NT2/D1 (cell line): ENCODE data around the gene TIAM2.

ENCODE experiments used
- SUZ12 ChIP-seq: IDR thresholded peaks from 2 replicates; pipeline ENCODE4 v1.6.1; 2011; ENCODE audit not compliant: insufficient read length, insufficient read depth; ENCODE audit errors: extremely low read depth
- YY1 ChIP-seq: IDR thresholded peaks from 2 replicates; pipeline ENCODE4 v1.6.1; 2011; ENCODE audit not compliant: insufficient read length, insufficient read depth
- ZNF274 ChIP-seq: IDR thresholded peaks from 2 replicates; pipeline ENCODE4 v1.6.1; 2011; ENCODE audit warnings: mild to moderate bottlenecking, low read depth, low read length

DNA sequence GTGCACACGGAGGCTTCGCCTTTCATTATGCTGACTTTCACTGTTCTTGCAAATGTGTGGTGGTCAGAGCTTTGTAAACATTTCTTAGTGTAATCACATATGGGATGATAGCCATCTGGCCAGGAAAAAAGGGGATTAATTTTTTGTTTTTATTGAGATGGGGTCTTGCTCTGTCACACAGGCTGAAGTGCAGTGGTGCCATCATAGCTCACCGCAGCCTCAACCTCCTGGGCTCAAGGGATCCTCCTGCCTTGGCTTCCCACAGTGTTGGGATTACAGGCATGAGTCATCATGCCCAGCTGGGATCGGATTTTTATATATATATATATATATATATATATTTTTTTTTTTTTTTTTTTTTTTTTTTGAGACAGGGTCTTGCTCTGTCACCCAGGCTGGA is 11.0 kb upstream of the TIAM2 start:
- TF ChIP-seq SUZ12 = no peak
- TF ChIP-seq YY1 = no peak
- TF ChIP-seq ZNF274 = no peak
